OCI-LY7 (cell line): ENCODE measurements around the gene CCL25. TPM values are rescaled to one million over a fixed set of nuclear protein-coding genes. Genes with fewer than 3 reads are reported as not detected.

Experiments
- BruUV-seq: library from RNA; stranded (reverse); fragments of 400-500 nt; replicated peaks from 2 replicates; lab custom pipeline; 2021; lab: Mats Ljungman, UMichigan
- CTCF ChIA-PET: fragments of 300-600 bp; sonication (Branson Sonifier 250); formaldehyde crosslinking; loops from one replicate; lab custom pipeline; 2022; ENCODE audit warnings: antibody characterized with exemption; ENCODE audit not compliant: unreplicated experiment; lab: Charles Lee
- POLR2A ChIA-PET: fragments of 300-600 bp; sonication (Branson Sonifier 250); formaldehyde crosslinking; loops from one replicate; lab custom pipeline; 2022; ENCODE audit warnings: antibody characterized with exemption; lab: Charles Lee
- DNase-seq: peaks from one replicate; pipeline ENCODE4 v3.0.0-alpha.2; 2015; ENCODE audit warnings: low spot score
- H2AFZ ChIP-seq: fragments of 200-600 bp; sonication (generic), shearing (Covaris generic); 2 replicates; pipeline ENCODE4 v1.6.1; 2014; ENCODE audit warnings: mild to moderate bottlenecking, antibody characterized with exemption, low read length, moderate library complexity
- H3K27ac ChIP-seq: fragments of 200-600 bp; sonication (generic); 2 replicates; pipeline ENCODE4 v1.5.1; 2014; ENCODE audit warnings: mixed run types, low read depth, mild to moderate bottlenecking, moderate library complexity, low read length, inconsistent platforms; ENCODE audit not compliant: poor library complexity, severe bottlenecking
- H3K36me3 ChIP-seq: fragments of 200-600 bp; sonication (generic); 2 replicates; pipeline ENCODE4 v1.6.1; 2014; ENCODE audit warnings: mild to moderate bottlenecking, antibody characterized with exemption, low read length, moderate library complexity, mixed read lengths; ENCODE audit not compliant: insufficient read depth
- H3K4me1 ChIP-seq: fragments of 200-600 bp; sonication (generic); 2 replicates; pipeline ENCODE4 v1.5.1; 2014; ENCODE audit warnings: mild to moderate bottlenecking, low read length; ENCODE audit not compliant: insufficient read depth, poor library complexity, severe bottlenecking
- H3K4me2 ChIP-seq: fragments of 200-600 bp; sonication (generic); 2 replicates; pipeline ENCODE4 v1.6.1; 2014; ENCODE audit warnings: mild to moderate bottlenecking, low read length
- H3K4me3 ChIP-seq: fragments of 200-600 bp; sonication (generic); 2 replicates; pipeline ENCODE4 v1.5.1; 2014; ENCODE audit warnings: mild to moderate bottlenecking, low read depth, low read length; ENCODE audit not compliant: poor library complexity, severe bottlenecking
- H3K79me2 ChIP-seq: fragments of 200-600 bp; sonication (generic); 2 replicates; pipeline ENCODE4 v1.6.1; 2016; ENCODE audit warnings: low read depth, mild to moderate bottlenecking, low read length, moderate library complexity, mixed read lengths; ENCODE audit not compliant: insufficient read depth
- H3K9me2 ChIP-seq: fragments of 200-600 bp; sonication (generic); 2 replicates; pipeline ENCODE4 v1.6.1; 2016; ENCODE audit warnings: mild to moderate bottlenecking, low read length, mixed read lengths; ENCODE audit not compliant: insufficient read depth
- H3K9me3 ChIP-seq: fragments of 200-600 bp; sonication (generic); 2 replicates; pipeline ENCODE4 v1.6.1; 2014; ENCODE audit warnings: mild to moderate bottlenecking, mixed run types, low read length, mixed read lengths
- H4K20me1 ChIP-seq: fragments of 200-600 bp; sonication (generic); 2 replicates; pipeline ENCODE4 v1.6.1; 2014; ENCODE audit warnings: mild to moderate bottlenecking, antibody characterized with exemption, low read length, moderate library complexity, mixed read lengths; ENCODE audit not compliant: insufficient read depth
- EZH2phosphoT487 ChIP-seq: fragments of 200-600 bp; sonication (generic); IDR thresholded peaks from 2 replicates; pipeline ENCODE4 v1.6.1; 2018; ENCODE audit warnings: low read depth, borderline replicate concordance, mild to moderate bottlenecking, mixed run types, antibody characterized with exemption, low read length, moderate library complexity, mixed read lengths
- intact Hi-C: fragments of 100-400 bp; cut with micrococcal nuclease; formaldehyde crosslinking; loops from one replicate; pipeline ENCODE4 v1.10.0; 2022; ENCODE audit not compliant: unreplicated experiment
- total RNA-seq, 2 experiments: library from RNA; depleted of rRNA in 1 of 2; stranded (reverse); fragments of >200 nt in 1 of 2; shearing (Covaris generic) in 1 of 2; gene quantifications; 2 replicates each; pipeline ENCODE4 v1.2.3, GENCODE V29; 2014 to 2022
- TF ChIP-seq, protein P1 (sequence below): fragments of 200-600 bp; sonication (generic); conservative IDR thresholded peaks from 2 replicates; pipeline ENCODE4 v1.5.1; 2014; ENCODE audit warnings: mild to moderate bottlenecking, antibody characterized with exemption, low read length, moderate library complexity, mixed read lengths

Gene CCL25
- total RNA-seq, 2 experiments from 2014 or later: 0.70 to 0.88 TPM

DNA sequence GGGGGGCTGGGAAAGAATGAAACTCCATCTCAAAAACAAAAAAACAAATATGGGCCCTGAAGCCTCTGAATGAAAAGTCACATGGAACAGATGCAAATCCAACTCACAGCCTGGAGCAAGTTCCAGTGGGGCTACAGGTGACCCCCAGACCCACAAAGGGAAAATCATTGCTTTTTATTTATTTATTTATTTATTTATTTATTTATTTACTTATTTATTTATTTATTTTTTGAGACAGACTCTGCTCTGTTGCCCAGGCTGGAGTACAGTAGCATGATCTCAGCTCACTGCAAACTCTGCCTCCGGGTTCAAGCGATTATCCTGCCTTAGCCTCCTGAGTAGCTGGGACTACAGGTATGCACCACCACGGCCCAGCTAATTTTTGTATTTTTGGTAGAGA is 13.3 kb upstream of the CCL25 start:
- TF ChIP-seq, protein P1, sequence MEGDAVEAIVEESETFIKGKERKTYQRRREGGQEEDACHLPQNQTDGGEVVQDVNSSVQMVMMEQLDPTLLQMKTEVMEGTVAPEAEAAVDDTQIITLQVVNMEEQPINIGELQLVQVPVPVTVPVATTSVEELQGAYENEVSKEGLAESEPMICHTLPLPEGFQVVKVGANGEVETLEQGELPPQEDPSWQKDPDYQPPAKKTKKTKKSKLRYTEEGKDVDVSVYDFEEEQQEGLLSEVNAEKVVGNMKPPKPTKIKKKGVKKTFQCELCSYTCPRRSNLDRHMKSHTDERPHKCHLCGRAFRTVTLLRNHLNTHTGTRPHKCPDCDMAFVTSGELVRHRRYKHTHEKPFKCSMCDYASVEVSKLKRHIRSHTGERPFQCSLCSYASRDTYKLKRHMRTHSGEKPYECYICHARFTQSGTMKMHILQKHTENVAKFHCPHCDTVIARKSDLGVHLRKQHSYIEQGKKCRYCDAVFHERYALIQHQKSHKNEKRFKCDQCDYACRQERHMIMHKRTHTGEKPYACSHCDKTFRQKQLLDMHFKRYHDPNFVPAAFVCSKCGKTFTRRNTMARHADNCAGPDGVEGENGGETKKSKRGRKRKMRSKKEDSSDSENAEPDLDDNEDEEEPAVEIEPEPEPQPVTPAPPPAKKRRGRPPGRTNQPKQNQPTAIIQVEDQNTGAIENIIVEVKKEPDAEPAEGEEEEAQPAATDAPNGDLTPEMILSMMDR: no peak
- no peak for TF ChIP-seq EZH2phosphoT487
- Histone ChIP-seq H3K4me2 (no peak overlapping the region), H3K9me3 (no peaks in the 10 kb centered on the region), H3K36me3 (no peaks in the 10 kb centered on the region), H3K79me2 (no peaks in the 10 kb centered on the region), H3K4me1 (no peaks in the 10 kb centered on the region), H3K4me3 (no peak overlapping the region), H3K9me2 (no peaks in the 10 kb centered on the region), H2AFZ (no peak overlapping the region), H3K27ac (no peak overlapping the region), H4K20me1 (no peaks in the 10 kb centered on the region)
- intact Hi-C loops: no loop called here
- BruUV-seq: no TSS peak
- CTCF ChIA-PET: no interaction called here
- POLR2A ChIA-PET: no interaction called here
- no peak for DNase-seq

DNA sequence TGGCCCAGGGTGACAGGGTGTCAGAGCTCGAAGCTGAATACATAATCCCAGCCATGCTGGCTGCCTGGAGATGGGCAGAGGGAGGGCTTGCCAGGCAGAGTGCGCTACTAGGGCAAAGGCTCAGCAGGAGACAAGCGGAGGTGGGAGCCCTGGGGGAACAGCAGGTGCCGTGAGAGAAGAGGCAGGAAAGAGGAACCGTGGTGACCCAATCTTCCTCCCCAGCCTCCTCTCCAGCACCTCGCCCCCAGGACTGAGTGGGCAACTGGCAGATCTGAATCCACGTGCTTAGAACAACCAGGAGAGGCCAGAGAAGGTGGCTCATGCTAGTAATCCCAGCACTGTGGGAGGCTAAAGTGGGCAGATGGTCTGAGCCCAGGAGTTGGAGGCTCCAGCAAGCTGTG is 11.0 kb upstream of the CCL25 start:
- intact Hi-C loops: no loop called here
- Histone ChIP-seq H2AFZ (no peak overlapping the region), H3K4me3 (no peak overlapping the region), H3K79me2 (no peaks in the 10 kb centered on the region), H3K27ac (no peak overlapping the region), H3K4me2 (no peak overlapping the region), H3K9me3 (no peaks in the 10 kb centered on the region), H3K36me3 (no peaks in the 10 kb centered on the region), H3K4me1 (no peaks in the 10 kb centered on the region), H3K9me2 (no peaks in the 10 kb centered on the region), H4K20me1 (no peaks in the 10 kb centered on the region)
- no TSS peak for BruUV-seq
- ChIA-PET CTCF (no interaction called here), POLR2A (no interaction called here)
- DNase-seq: no peak
- no peak for TF ChIP-seq EZH2phosphoT487
- TF ChIP-seq, protein P1: no peak

DNA sequence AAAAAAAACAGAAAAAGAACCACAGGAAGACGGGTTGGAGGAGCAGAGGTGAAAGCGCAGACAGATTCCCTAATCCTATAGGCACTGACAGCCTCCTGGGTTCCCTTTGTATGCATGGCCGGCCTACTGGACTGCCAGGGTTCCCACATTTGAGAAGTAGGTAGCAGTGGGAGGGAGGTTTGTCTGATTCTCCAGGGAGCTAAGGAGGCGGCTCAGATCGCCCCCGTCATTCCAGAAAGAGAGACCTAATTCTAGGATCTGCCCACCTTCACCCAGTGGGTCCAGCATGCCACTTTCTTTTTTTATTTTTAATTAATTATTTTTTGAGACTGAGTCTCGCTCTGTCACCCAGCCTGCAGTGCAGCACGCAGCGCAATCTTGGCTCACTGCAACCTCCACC is 9.7 kb upstream of the CCL25 start:
- no peak overlapping the region for H3K4me2 ChIP-seq
- H3K9me2 ChIP-seq: no peaks in the 10 kb centered on the region
- H3K27ac ChIP-seq: no peak overlapping the region
- TF ChIP-seq, protein P1: no peak
- TF ChIP-seq EZH2phosphoT487: no peak
- BruUV-seq: no TSS peak
- ChIA-PET POLR2A (interaction anchor here (0.5 to 0.7 kb wide), 3 partner anchors 83 to 482 kb away, joined by 3 to 5 read pairs (median 5); no protein-coding TSS in a partner anchor), CTCF (no interaction called here)
- no peak overlapping the region for H2AFZ ChIP-seq
- H3K4me3 ChIP-seq: no peak overlapping the region
- no peaks in the 10 kb centered on the region for H3K4me1 ChIP-seq
- no peaks in the 10 kb centered on the region for H3K9me3 ChIP-seq
- H3K36me3 ChIP-seq: no peaks in the 10 kb centered on the region
- intact Hi-C loops: no loop called here
- DNase-seq: no peak
- H3K79me2 ChIP-seq: no peaks in the 10 kb centered on the region
- no peaks in the 10 kb centered on the region for H4K20me1 ChIP-seq
